A673 (cell line): Measurements from ENCODE around the gene ZNF439.
"Not testable (repeated sequence)": the region's sequence is repeated elsewhere in the genome, so short reads cannot be mapped to it uniquely, and the experiment has no call there.

Source experiments
- EZH2 ChIP-seq: fragments of 200-600 bp; sonication (generic); IDR thresholded peaks from 2 replicates; pipeline ENCODE4 v1.6.1; 2017; ENCODE audit warnings: borderline replicate concordance, low read depth, mild to moderate bottlenecking, mixed read lengths, antibody characterized with exemption, low read length; ENCODE audit not compliant: poor library complexity, severe bottlenecking
- TF ChIP-seq, protein P1 (sequence below): fragments of 300-800, 200-600 bp; sonication (generic); conservative IDR thresholded peaks from 2 replicates; pipeline ENCODE4 v1.5.1; 2017; ENCODE audit warnings: low read depth, mild to moderate bottlenecking, antibody characterized with exemption, low read length, moderate library complexity, mixed read lengths

DNA sequence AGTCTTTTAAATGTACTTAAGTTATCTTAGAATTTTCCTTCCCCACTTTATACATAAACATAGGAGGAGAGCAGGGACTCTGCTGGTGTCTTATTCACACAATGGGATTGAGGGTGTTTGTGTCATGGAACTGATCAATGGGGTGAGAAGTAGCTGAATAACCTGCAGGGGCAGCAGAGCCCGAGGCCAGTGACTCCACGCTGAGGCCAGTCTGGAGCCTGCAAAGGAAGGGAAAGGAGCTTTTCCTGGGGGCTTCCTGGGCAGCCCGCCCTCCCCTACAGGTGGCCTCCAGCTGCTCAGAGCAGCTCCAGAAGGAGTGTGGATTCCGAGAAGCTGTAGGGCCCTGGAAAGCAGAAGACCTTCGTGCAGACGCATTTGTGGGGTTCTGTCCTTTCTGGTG, 911 bp upstream of the ZNF439 start:
- TF ChIP-seq, protein P1, sequence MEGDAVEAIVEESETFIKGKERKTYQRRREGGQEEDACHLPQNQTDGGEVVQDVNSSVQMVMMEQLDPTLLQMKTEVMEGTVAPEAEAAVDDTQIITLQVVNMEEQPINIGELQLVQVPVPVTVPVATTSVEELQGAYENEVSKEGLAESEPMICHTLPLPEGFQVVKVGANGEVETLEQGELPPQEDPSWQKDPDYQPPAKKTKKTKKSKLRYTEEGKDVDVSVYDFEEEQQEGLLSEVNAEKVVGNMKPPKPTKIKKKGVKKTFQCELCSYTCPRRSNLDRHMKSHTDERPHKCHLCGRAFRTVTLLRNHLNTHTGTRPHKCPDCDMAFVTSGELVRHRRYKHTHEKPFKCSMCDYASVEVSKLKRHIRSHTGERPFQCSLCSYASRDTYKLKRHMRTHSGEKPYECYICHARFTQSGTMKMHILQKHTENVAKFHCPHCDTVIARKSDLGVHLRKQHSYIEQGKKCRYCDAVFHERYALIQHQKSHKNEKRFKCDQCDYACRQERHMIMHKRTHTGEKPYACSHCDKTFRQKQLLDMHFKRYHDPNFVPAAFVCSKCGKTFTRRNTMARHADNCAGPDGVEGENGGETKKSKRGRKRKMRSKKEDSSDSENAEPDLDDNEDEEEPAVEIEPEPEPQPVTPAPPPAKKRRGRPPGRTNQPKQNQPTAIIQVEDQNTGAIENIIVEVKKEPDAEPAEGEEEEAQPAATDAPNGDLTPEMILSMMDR = not testable (repeated sequence)
- TF ChIP-seq EZH2 = not testable (repeated sequence)
